ENCODE measurements around the gene HAUS7. TPM values are rescaled to one million over a fixed set of nuclear protein-coding genes. Genes with fewer than 3 reads are reported as not detected.

Gene HAUS7
- polyA plus RNA-seq, 1 donor from 2014 or later = 27.7 TPM

DNA sequence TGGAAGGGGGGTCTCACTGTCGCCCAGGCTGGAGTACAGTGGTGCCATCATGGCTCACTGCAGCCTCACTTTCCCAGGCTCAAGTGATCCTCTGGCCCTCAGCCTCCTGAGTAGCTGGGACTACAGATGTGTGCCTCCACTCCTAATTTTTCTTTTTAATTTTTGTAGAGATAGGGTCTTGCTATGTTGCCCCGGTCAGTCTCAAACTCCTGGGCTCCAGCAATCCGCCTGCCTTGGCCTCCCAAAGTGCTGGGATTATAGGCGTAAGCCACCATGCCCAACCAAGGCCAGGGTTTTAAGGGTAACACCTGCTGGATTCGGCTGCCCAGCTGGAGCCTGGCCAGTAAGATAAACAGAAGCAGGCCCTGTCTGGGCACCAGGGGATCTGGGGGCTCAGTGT, 27.9 kb downstream of the HAUS7 start:
- no peak overlapping the region for H3K4me3 ChIP-seq (ENCODE audit: low read length)
- no peak overlapping the region for H3K27ac ChIP-seq (ENCODE audit: low read length)
- H3F3A ChIP-seq (ENCODE audit: insufficient read depth, low read length, poor library complexity, severe bottlenecking) = no peaks in the 10 kb centered on the region
- H2AFZ ChIP-seq (ENCODE audit: low read depth, low read length) = no peak overlapping the region
- no peaks in the 10 kb centered on the region for H3K9me3 ChIP-seq (ENCODE audit: low read length)
- no peaks in the 10 kb centered on the region for H3K79me2 ChIP-seq (replicated peaks; ENCODE audit: insufficient read depth, low read length)
- no peaks in the 10 kb centered on the region for H4K20me1 ChIP-seq (ENCODE audit: insufficient read depth)
- no peaks in the 10 kb centered on the region for H3K9me2 ChIP-seq (ENCODE audit: insufficient read depth, low read length)
- H3K9ac ChIP-seq (ENCODE audit: low read length) = no peak overlapping the region
- no peaks in the 10 kb centered on the region for H3K27me3 ChIP-seq (ENCODE audit: insufficient read depth, low read depth, low read length)
- TF ChIP-seq EP300 (conservative IDR thresholded peaks at IDR 0.05; ENCODE audit: poor library complexity, severe bottlenecking) = no peak
- TF ChIP-seq POLR2AphosphoS5 (IDR thresholded peaks at IDR 0.05) = no peak
- no peak for TF ChIP-seq MXI1 (conservative IDR thresholded peaks at IDR 0.05; ENCODE audit: poor library complexity, severe bottlenecking)
- TF ChIP-seq, protein P1, sequence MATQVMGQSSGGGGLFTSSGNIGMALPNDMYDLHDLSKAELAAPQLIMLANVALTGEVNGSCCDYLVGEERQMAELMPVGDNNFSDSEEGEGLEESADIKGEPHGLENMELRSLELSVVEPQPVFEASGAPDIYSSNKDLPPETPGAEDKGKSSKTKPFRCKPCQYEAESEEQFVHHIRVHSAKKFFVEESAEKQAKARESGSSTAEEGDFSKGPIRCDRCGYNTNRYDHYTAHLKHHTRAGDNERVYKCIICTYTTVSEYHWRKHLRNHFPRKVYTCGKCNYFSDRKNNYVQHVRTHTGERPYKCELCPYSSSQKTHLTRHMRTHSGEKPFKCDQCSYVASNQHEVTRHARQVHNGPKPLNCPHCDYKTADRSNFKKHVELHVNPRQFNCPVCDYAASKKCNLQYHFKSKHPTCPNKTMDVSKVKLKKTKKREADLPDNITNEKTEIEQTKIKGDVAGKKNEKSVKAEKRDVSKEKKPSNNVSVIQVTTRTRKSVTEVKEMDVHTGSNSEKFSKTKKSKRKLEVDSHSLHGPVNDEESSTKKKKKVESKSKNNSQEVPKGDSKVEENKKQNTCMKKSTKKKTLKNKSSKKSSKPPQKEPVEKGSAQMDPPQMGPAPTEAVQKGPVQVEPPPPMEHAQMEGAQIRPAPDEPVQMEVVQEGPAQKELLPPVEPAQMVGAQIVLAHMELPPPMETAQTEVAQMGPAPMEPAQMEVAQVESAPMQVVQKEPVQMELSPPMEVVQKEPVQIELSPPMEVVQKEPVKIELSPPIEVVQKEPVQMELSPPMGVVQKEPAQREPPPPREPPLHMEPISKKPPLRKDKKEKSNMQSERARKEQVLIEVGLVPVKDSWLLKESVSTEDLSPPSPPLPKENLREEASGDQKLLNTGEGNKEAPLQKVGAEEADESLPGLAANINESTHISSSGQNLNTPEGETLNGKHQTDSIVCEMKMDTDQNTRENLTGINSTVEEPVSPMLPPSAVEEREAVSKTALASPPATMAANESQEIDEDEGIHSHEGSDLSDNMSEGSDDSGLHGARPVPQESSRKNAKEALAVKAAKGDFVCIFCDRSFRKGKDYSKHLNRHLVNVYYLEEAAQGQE (IDR thresholded peaks at IDR 0.05; ENCODE audit: borderline replicate concordance) = no peak
- TF ChIP-seq, protein P2, sequence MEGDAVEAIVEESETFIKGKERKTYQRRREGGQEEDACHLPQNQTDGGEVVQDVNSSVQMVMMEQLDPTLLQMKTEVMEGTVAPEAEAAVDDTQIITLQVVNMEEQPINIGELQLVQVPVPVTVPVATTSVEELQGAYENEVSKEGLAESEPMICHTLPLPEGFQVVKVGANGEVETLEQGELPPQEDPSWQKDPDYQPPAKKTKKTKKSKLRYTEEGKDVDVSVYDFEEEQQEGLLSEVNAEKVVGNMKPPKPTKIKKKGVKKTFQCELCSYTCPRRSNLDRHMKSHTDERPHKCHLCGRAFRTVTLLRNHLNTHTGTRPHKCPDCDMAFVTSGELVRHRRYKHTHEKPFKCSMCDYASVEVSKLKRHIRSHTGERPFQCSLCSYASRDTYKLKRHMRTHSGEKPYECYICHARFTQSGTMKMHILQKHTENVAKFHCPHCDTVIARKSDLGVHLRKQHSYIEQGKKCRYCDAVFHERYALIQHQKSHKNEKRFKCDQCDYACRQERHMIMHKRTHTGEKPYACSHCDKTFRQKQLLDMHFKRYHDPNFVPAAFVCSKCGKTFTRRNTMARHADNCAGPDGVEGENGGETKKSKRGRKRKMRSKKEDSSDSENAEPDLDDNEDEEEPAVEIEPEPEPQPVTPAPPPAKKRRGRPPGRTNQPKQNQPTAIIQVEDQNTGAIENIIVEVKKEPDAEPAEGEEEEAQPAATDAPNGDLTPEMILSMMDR (IDR thresholded peaks at IDR 0.05; ENCODE audit: poor library complexity, severe bottlenecking) = no peak
- TF ChIP-seq SMC3 (conservative IDR thresholded peaks at IDR 0.05; ENCODE audit: poor library complexity) = no peak
- no peaks in the 10 kb centered on the region for H3K36me3 ChIP-seq (ENCODE audit: insufficient read depth, low read length)
- no peak overlapping the region for H3K4me2 ChIP-seq (ENCODE audit: low read length)

DNA sequence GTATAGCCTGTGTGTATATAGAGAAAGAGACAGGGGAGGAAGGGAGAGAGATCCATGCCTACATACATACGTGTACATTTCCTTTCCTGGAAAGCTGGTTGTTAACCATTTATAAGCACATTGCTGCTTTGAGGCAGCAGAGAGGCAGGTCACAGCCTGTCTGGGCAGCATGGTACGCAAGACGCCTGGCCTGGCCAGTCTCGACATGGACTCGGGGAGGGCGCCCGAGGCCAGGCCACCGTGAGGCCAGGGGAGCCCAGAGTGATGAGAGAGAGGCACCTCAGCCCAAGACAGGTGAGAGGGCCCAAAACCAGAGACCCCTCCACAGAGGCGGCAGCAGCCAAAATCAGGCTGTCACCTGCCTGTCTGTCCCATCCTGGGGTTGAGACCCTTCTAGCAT, 28.4 kb downstream of the HAUS7 start:
- no peak overlapping the region for H2AFZ ChIP-seq (ENCODE audit: low read depth, low read length)
- TF ChIP-seq, protein P1 (IDR thresholded peaks at IDR 0.05; ENCODE audit: borderline replicate concordance) = no peak
- TF ChIP-seq POLR2AphosphoS5 (IDR thresholded peaks at IDR 0.05) = no peak
- TF ChIP-seq TAF1 (IDR thresholded peaks at IDR 0.05; ENCODE audit: low read depth) = no peak
- no peak for TF ChIP-seq EP300 (conservative IDR thresholded peaks at IDR 0.05; ENCODE audit: poor library complexity, severe bottlenecking)
- TF ChIP-seq MXI1 (conservative IDR thresholded peaks at IDR 0.05; ENCODE audit: poor library complexity, severe bottlenecking) = no peak
- H3K27ac ChIP-seq (ENCODE audit: low read length) = no peak overlapping the region
- H3K9me2 ChIP-seq (ENCODE audit: insufficient read depth, low read length) = no peaks in the 10 kb centered on the region
- H4K20me1 ChIP-seq (ENCODE audit: insufficient read depth) = no peaks in the 10 kb centered on the region
- no peak overlapping the region for H3K4me3 ChIP-seq (ENCODE audit: low read length)
- H3K9ac ChIP-seq (ENCODE audit: low read length) = no peak overlapping the region
- no peak overlapping the region for H3K4me2 ChIP-seq (ENCODE audit: low read length)
- H3F3A ChIP-seq (ENCODE audit: insufficient read depth, low read length, poor library complexity, severe bottlenecking) = no peaks in the 10 kb centered on the region
- no peaks in the 10 kb centered on the region for H3K9me3 ChIP-seq (ENCODE audit: low read length)
- no peaks in the 10 kb centered on the region for H3K27me3 ChIP-seq (ENCODE audit: insufficient read depth, low read depth, low read length)
- H3K36me3 ChIP-seq (ENCODE audit: insufficient read depth, low read length) = no peaks in the 10 kb centered on the region
- H3K79me2 ChIP-seq (replicated peaks; ENCODE audit: insufficient read depth, low read length) = no peaks in the 10 kb centered on the region

Data from neural cell (in vitro differentiated cells).